ENCODE data around the gene NISCH.

NISCH gene

GRCh38 chr3:52492059-52492458, 36.7 kb downstream of the NISCH start:
- Mint-ChIP-seq H3K4me1 (peaks cover 5% of the 10 kb centered on the region), H3K9me3 (no peaks in the 10 kb centered on the region), H3K36me3 (ENCODE audit: low read depth) (peaks cover 29% of the 10 kb centered on the region), H3K27me3 (ENCODE audit: low read depth) (no peaks in the 10 kb centered on the region), H3K27ac (no peak overlapping the region), H3K4me3 (no peak overlapping the region)
- TF ChIP-seq, protein P1, sequence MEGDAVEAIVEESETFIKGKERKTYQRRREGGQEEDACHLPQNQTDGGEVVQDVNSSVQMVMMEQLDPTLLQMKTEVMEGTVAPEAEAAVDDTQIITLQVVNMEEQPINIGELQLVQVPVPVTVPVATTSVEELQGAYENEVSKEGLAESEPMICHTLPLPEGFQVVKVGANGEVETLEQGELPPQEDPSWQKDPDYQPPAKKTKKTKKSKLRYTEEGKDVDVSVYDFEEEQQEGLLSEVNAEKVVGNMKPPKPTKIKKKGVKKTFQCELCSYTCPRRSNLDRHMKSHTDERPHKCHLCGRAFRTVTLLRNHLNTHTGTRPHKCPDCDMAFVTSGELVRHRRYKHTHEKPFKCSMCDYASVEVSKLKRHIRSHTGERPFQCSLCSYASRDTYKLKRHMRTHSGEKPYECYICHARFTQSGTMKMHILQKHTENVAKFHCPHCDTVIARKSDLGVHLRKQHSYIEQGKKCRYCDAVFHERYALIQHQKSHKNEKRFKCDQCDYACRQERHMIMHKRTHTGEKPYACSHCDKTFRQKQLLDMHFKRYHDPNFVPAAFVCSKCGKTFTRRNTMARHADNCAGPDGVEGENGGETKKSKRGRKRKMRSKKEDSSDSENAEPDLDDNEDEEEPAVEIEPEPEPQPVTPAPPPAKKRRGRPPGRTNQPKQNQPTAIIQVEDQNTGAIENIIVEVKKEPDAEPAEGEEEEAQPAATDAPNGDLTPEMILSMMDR (IDR thresholded peaks at IDR 0.05; ENCODE audit: unreplicated experiment in 3 of 3): no peak

- Mint-ChIP-seq H3K36me3 (ENCODE audit: low read depth) (peaks cover 24% of the 10 kb centered on the region), H3K4me1 (peaks cover 5% of the 10 kb centered on the region), H3K27me3 (ENCODE audit: low read depth) (no peaks in the 10 kb centered on the region), H3K27ac (no peak overlapping the region), H3K9me3 (no peaks in the 10 kb centered on the region), H3K4me3 (no peak overlapping the region)
- TF ChIP-seq, protein P1 (IDR thresholded peaks at IDR 0.05; ENCODE audit: unreplicated experiment in 3 of 3): no peak
These were observed 38.0 kb downstream of the NISCH start for GRCh38 chr3:52493232-52494017.

DNA sequence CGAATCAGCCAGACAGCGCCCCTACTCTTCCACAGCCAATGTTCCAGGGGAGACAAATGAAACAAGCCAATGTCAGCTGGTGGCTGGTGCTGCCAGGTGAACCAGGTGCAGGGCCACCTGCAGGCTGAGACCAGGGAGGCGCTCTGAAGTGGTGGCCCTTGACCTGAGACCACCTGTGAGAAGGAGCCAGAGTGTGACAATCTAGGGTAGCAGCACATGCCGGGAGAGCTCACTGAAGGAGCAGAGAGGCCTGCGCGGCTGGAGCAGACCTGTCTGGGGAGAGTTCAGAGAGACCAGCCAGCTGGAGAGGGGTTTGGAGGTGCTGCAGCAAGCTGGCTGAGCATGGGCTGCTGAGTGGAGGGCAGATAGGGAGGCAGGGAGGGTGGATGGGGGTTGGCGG, 39.0 kb downstream of the NISCH start:
- H3K4me3 Mint-ChIP-seq: no peak overlapping the region
- H3K9me3 Mint-ChIP-seq: no peaks in the 10 kb centered on the region
- H3K36me3 Mint-ChIP-seq (ENCODE audit: low read depth): peaks cover 24% of the 10 kb centered on the region
- TF ChIP-seq, protein P1 (IDR thresholded peaks at IDR 0.05; ENCODE audit: unreplicated experiment in 3 of 3): no peak
- peak overlapping the region in 1 of 3 experiments; percentile 9 for H3K27ac Mint-ChIP-seq
- peaks cover 5% of the 10 kb centered on the region for H3K4me1 Mint-ChIP-seq
- H3K27me3 Mint-ChIP-seq (ENCODE audit: low read depth): no peaks in the 10 kb centered on the region

- peak within 1 kb of the TSS in 1 of 3 experiments; percentile 9 for H3K27ac Mint-ChIP-seq
- H3K36me3 Mint-ChIP-seq (ENCODE audit: low read depth): peaks cover 22% of the 10 kb centered on the region
- no peak within 1 kb of the TSS for H3K4me3 Mint-ChIP-seq
- no peaks in the 10 kb centered on the region for H3K27me3 Mint-ChIP-seq (ENCODE audit: low read depth)
- H3K9me3 Mint-ChIP-seq: no peaks in the 10 kb centered on the region
- TF ChIP-seq, protein P1 (IDR thresholded peaks at IDR 0.05; ENCODE audit: unreplicated experiment in 3 of 3): no peak
- peaks cover 5% of the 10 kb centered on the region for H3K4me1 Mint-ChIP-seq
These were observed 39.6 kb downstream of the NISCH start, which contains the start of gene STAB1 for GRCh38 chr3:52494886-52495495. TSS of gene STAB1 (plus strand) at chr3:52495338. CDS start at chr3:52495414, 76 bp downstream.

DNA sequence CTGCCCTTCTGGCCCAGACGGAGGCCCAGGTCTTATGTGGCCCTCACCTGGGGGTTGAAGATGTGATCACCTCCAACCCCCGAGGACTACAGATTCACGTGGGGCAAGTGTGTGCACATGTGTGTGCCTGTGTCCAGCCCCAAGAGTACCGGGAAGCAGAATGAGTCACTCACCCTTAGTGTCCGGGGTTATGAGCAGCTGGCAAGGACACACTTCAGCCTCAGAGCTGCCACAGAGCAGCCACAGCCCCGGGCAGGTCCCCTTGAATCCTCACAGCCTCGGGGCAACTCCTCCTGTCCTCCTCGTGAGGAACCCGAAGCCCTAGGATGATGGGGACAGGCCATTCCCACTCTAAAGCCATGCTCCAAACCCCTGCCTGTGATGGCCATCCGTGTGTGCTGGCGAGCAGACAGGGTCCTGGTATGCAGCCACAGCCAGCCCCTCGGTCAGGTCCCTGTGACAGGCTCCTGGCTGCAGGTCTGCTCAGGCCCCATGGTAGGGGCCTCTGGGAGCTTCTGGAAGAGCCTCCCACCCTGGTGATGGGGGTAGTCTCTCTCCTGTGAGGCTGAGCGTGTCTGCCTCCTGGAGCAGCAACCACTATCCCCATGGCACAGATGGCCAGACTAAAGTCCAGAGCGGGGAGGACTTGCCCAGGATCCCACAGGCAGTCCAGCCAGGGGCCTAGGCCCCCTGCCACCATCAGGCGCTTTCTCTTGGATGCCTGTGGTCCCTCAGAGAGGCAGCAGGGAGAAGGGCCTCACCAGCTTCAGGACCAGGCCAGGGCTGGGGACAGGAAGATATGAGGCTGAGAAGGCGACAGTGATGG, 40.6 kb downstream of the NISCH start:
- TF ChIP-seq, protein P1 (IDR thresholded peaks at IDR 0.05; ENCODE audit: unreplicated experiment in 3 of 3): no peak
- Mint-ChIP-seq H3K4me3 (no peak overlapping the region), H3K27me3 (ENCODE audit: low read depth) (no peaks in the 10 kb centered on the region), H3K36me3 (ENCODE audit: low read depth) (peaks cover 14% of the 10 kb centered on the region), H3K27ac (no peak overlapping the region), H3K9me3 (no peaks in the 10 kb centered on the region), H3K4me1 (peaks cover 5% of the 10 kb centered on the region)

All from nephron (organoid).